H9 (cell line): ENCODE data around the gene G6PC2. TPM values are rescaled to one million over a fixed set of nuclear protein-coding genes. Genes with fewer than 3 reads are reported as not detected.
"Not testable (repeated sequence)": the region's sequence is repeated elsewhere in the genome, so short reads cannot be mapped to it uniquely, and the experiment has no call there.

Source experiments
- DNase-seq: peaks from one replicate; pipeline ENCODE4 v3.0.0-alpha.2; 2017
- H2AFZ ChIP-seq: one replicate; pipeline ENCODE4 v1.6.1; 2013; ENCODE audit warnings: mild to moderate bottlenecking, low read length, control low read depth, moderate library complexity
- H2AK5ac ChIP-seq: 2 replicates; pipeline ENCODE4 v1.6.1; 2013; ENCODE audit warnings: low read length, control low read depth, mixed read lengths; ENCODE audit not compliant: insufficient read length
- H2BK120ac ChIP-seq: one replicate; pipeline ENCODE4 v1.6.1; 2013; ENCODE audit warnings: low read depth, mild to moderate bottlenecking, low read length, control low read depth, inconsistent platforms; ENCODE audit not compliant: poor library complexity, severe bottlenecking
- H2BK12ac ChIP-seq: 2 replicates; pipeline ENCODE4 v1.6.1; 2013; ENCODE audit warnings: low read length, control low read depth, mixed read lengths, low read depth; ENCODE audit not compliant: insufficient read length
- H2BK15ac ChIP-seq: 2 replicates; pipeline ENCODE4 v1.6.1; 2013; ENCODE audit warnings: low read depth, low read length, control low read depth
- H2BK20ac ChIP-seq: one replicate; pipeline ENCODE4 v1.6.1; 2013; ENCODE audit warnings: low read depth, mild to moderate bottlenecking, low read length, control low read depth, inconsistent platforms; ENCODE audit not compliant: poor library complexity, severe bottlenecking
- H2BK5ac ChIP-seq: 2 replicates; pipeline ENCODE4 v1.6.1; 2013; ENCODE audit warnings: low read length, control low read depth, mixed read lengths; ENCODE audit not compliant: insufficient read length
- H3K14ac ChIP-seq: 2 replicates; pipeline ENCODE4 v1.6.1; 2013; ENCODE audit warnings: low read length, control low read depth; ENCODE audit not compliant: insufficient read depth
- H3K18ac ChIP-seq: 2 replicates; pipeline ENCODE4 v1.6.1; 2013; ENCODE audit warnings: low read depth, mild to moderate bottlenecking, mixed read lengths, low read length, control low read depth; ENCODE audit not compliant: insufficient read length
- H3K23ac ChIP-seq: 2 replicates; pipeline ENCODE4 v1.6.1; 2013; ENCODE audit warnings: low read length, control low read depth, mixed read lengths, low read depth; ENCODE audit not compliant: insufficient read length
- H3K23me2 ChIP-seq: 2 replicates; pipeline ENCODE4 v1.6.1; 2013; ENCODE audit warnings: low read depth, mild to moderate bottlenecking, mixed read lengths, low read length, control low read depth; ENCODE audit not compliant: insufficient read length, poor library complexity, severe bottlenecking
- H3K27ac ChIP-seq: 2 replicates; pipeline ENCODE4 v1.5.1; 2013; ENCODE audit warnings: low read length, control low read depth, mixed read lengths, low read depth; ENCODE audit not compliant: insufficient read length
- H3K27me3 ChIP-seq: 2 replicates; pipeline ENCODE4 v1.6.1; 2013; ENCODE audit warnings: low read length, control low read depth, inconsistent platforms; ENCODE audit not compliant: insufficient read depth
- H3K4ac ChIP-seq: 2 replicates; pipeline ENCODE4 v1.6.1; 2013; ENCODE audit warnings: low read depth, mild to moderate bottlenecking, control low read depth, inconsistent platforms, low read length, moderate library complexity
- H3K4me1 ChIP-seq: 2 replicates; pipeline ENCODE4 v1.6.1; 2013; ENCODE audit warnings: low read length, control low read depth, inconsistent platforms; ENCODE audit not compliant: insufficient read depth
- H3K4me2 ChIP-seq: 2 replicates; pipeline ENCODE4 v1.6.1; 2013; ENCODE audit warnings: low read length, control low read depth, mixed read lengths; ENCODE audit not compliant: insufficient read length, insufficient read depth
- H3K56ac ChIP-seq: 2 replicates; pipeline ENCODE4 v1.6.1; 2013; ENCODE audit warnings: low read depth, mild to moderate bottlenecking, mixed read lengths, low read length, control low read depth; ENCODE audit not compliant: insufficient read length
- H3K79me1 ChIP-seq: 2 replicates; pipeline ENCODE4 v1.6.1; 2013; ENCODE audit warnings: low read depth, mild to moderate bottlenecking, moderate library complexity, low read length, control low read depth, inconsistent platforms; ENCODE audit not compliant: insufficient read depth, poor library complexity, severe bottlenecking
- H3K79me2 ChIP-seq: 2 replicates; pipeline ENCODE4 v1.6.1; 2013; ENCODE audit warnings: low read length, control low read depth, inconsistent platforms; ENCODE audit not compliant: insufficient read depth
- H3K9ac ChIP-seq: 2 replicates; pipeline ENCODE4 v1.6.1; 2013; ENCODE audit warnings: low read length, control low read depth, mixed read lengths; ENCODE audit not compliant: insufficient read length; ENCODE audit errors: extremely low read depth
- H3K9me3 ChIP-seq: one replicate; pipeline ENCODE4 v1.6.1; 2013; ENCODE audit warnings: low read depth, low read length, inconsistent platforms; ENCODE audit not compliant: control insufficient read depth
- H3T11ph ChIP-seq: one replicate; pipeline ENCODE4 v1.6.1; 2013; ENCODE audit warnings: mild to moderate bottlenecking, low read length, control low read depth, inconsistent platforms
- H4K20me1 ChIP-seq: one replicate; pipeline ENCODE4 v1.6.1; 2013; ENCODE audit not compliant: control insufficient read depth, insufficient read length, insufficient read depth
- H4K5ac ChIP-seq: 2 replicates; pipeline ENCODE4 v1.6.1; 2013; ENCODE audit warnings: low read depth, mild to moderate bottlenecking, mixed read lengths, low read length, control low read depth; ENCODE audit not compliant: insufficient read length
- H4K8ac ChIP-seq: replicated peaks from 2 replicates; pipeline ENCODE4 v1.6.1; 2013; ENCODE audit warnings: low read length, control low read depth, mixed read lengths, low read depth; ENCODE audit not compliant: insufficient read length
- H4K91ac ChIP-seq: 2 replicates; pipeline ENCODE4 v1.6.1; 2013; ENCODE audit warnings: low read depth, mild to moderate bottlenecking, moderate library complexity, mixed read lengths, low read length, control low read depth; ENCODE audit not compliant: insufficient read length
- H3K27ac Mint-ChIP-seq, 3 experiments: 2 replicates in 2 of 3; 3 replicates in 1 of 3; pipeline ENCODE4 v1.8.0; 2020 to 2021; ENCODE audit warnings: mixed read lengths in 3 of 3, mild to moderate bottlenecking in 1 of 3, moderate library complexity in 1 of 3
- H3K27me3 Mint-ChIP-seq: 2 replicates; pipeline ENCODE4 v1.8.0; 2021; ENCODE audit warnings: low read depth, mild to moderate bottlenecking, moderate library complexity, mixed read lengths
- H3K36me3 Mint-ChIP-seq, 3 experiments: 2 replicates in 2 of 3; 3 replicates in 1 of 3; pipeline ENCODE4 v1.8.0; 2020 to 2021; ENCODE audit warnings: low read depth in 3 of 3, mixed read lengths in 3 of 3; ENCODE audit not compliant: insufficient read depth in 1 of 3
- H3K4me1 Mint-ChIP-seq, 2 experiments: 2 replicates each; pipeline ENCODE4 v1.8.0; 2020; ENCODE audit warnings: mixed read lengths in 2 of 2
- H3K4me3 Mint-ChIP-seq, 2 experiments: 2 replicates in 1 of 2; 3 replicates in 1 of 2; pipeline ENCODE4 v1.8.0; 2020 to 2021; ENCODE audit warnings: mild to moderate bottlenecking in 2 of 2, mixed read lengths in 2 of 2, moderate library complexity in 1 of 2
- H3K9me3 Mint-ChIP-seq, 2 experiments: 2 replicates in 1 of 2; 3 replicates in 1 of 2; pipeline ENCODE4 v1.8.0; 2020; ENCODE audit warnings: mild to moderate bottlenecking in 2 of 2, mixed read lengths in 2 of 2, moderate library complexity in 1 of 2
- WGBS: extraction: QIAGEN DNeasy Blood & Tissue Kit; methylation state at CpG from one replicate; pipeline ENCODE4 v1.1.7; 2013; ENCODE audit warnings: missing lambda C conversion rate, low lambda C conversion rate, mixed read lengths; ENCODE audit not compliant: insufficient read length; ENCODE audit errors: extremely low coverage; 5-methylcytosine and 5-hydroxymethylcytosine counted together
- total RNA-seq: library from RNA; stranded (reverse); gene quantifications from 2 replicates; pipeline ENCODE4 v1.2.1, GENCODE V29; 2021
- TF ChIP-seq, protein P1 (sequence below): fragments of 200-600 bp; sonication (generic); conservative IDR thresholded peaks from 3 replicates; pipeline ENCODE4 v1.8.0; 2021; ENCODE audit warnings: antibody characterized with exemption, mild to moderate bottlenecking

G6PC2 gene
- total RNA-seq, 1 experiment from 2014 or later = not detected

DNA sequence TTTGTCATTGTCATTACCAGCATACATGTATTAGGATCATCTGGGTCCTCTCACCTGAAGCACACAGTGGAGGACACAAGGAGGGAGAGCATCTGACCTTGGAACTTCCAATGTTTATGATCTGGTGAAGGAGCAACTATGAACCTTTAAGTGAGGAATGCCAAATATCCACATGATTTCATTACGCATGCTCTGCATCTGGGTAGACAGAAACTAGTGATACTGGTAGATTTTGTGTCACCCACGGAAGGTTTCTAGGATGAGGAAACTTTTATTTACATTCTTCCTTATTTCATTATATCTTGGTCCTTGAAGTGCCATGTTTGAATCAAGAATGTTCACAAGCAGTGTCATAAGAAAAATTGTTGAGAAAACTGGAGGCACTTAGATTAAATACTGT, 42.9 kb upstream of the G6PC2 start:
- no peak overlapping the region for H3K23ac ChIP-seq
- H2BK12ac ChIP-seq = no peak overlapping the region
- H2BK20ac ChIP-seq = no peak overlapping the region
- no CpG with 5 or more reads among the region's 2 CpGs for WGBS
- no peak overlapping the region for H2AK5ac ChIP-seq
- no peak overlapping the region for H2BK120ac ChIP-seq
- H3K79me1 ChIP-seq = no peaks in the 10 kb centered on the region
- no peak overlapping the region for H4K5ac ChIP-seq
- Mint-ChIP-seq H3K9me3 (no peaks in the 10 kb centered on the region), H3K27ac (no peak overlapping the region), H3K27me3 (no peaks in the 10 kb centered on the region), H3K36me3 (peaks cover 2 to 7% (median 5%) of the 10 kb centered on the region in 3 experiments; a peak in 5 of 7 replicates), H3K4me1 (peaks cover 10 to 11% of the 10 kb centered on the region in 2 experiments; a peak in 2 of 4 replicates), H3K4me3 (no peak overlapping the region)
- no peak overlapping the region for H2AFZ ChIP-seq
- H3K27me3 ChIP-seq = no peaks in the 10 kb centered on the region
- H3K27ac ChIP-seq = no peak overlapping the region
- H3K9ac ChIP-seq = no peak overlapping the region
- no peaks in the 10 kb centered on the region for H3K9me3 ChIP-seq
- H2BK15ac ChIP-seq = no peak overlapping the region
- TF ChIP-seq, protein P1, sequence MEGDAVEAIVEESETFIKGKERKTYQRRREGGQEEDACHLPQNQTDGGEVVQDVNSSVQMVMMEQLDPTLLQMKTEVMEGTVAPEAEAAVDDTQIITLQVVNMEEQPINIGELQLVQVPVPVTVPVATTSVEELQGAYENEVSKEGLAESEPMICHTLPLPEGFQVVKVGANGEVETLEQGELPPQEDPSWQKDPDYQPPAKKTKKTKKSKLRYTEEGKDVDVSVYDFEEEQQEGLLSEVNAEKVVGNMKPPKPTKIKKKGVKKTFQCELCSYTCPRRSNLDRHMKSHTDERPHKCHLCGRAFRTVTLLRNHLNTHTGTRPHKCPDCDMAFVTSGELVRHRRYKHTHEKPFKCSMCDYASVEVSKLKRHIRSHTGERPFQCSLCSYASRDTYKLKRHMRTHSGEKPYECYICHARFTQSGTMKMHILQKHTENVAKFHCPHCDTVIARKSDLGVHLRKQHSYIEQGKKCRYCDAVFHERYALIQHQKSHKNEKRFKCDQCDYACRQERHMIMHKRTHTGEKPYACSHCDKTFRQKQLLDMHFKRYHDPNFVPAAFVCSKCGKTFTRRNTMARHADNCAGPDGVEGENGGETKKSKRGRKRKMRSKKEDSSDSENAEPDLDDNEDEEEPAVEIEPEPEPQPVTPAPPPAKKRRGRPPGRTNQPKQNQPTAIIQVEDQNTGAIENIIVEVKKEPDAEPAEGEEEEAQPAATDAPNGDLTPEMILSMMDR = no peak
- H3K4me2 ChIP-seq = no peak overlapping the region
- H3K4ac ChIP-seq = no peak overlapping the region
- H2BK5ac ChIP-seq = no peak overlapping the region
- H3K56ac ChIP-seq = no peak overlapping the region
- no peaks in the 10 kb centered on the region for H3K23me2 ChIP-seq
- no peak overlapping the region for H3K14ac ChIP-seq
- H4K91ac ChIP-seq = no peak overlapping the region
- H4K8ac ChIP-seq = no peak overlapping the region
- no peaks in the 10 kb centered on the region for H3K79me2 ChIP-seq
- H3K4me1 ChIP-seq = no peaks in the 10 kb centered on the region
- DNase-seq = no peak
- H3T11ph ChIP-seq = no peak overlapping the region
- no peaks in the 10 kb centered on the region for H4K20me1 ChIP-seq
- no peak overlapping the region for H3K18ac ChIP-seq

DNA sequence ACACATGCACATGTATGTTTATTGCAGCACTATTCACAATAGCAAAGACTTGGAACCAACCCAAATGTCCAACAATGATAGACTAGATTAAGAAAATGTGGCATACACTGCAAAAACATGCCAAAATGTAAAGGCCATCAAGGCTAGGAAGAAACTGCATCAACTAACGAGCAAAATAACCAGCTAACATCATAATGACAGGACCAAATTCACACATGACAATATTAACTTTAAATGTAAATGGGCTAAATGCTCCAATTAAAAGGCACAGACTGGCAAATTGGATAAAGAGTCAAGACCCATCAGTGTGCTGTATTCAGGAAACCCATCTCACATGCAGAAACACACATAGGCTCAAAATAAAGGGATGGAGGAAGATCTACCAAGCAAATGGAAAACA, 33.9 kb upstream of the G6PC2 start:
- H4K5ac ChIP-seq, H3K9me3 ChIP-seq, H4K91ac ChIP-seq, H3K56ac ChIP-seq, H2BK20ac ChIP-seq, H3T11ph ChIP-seq, H4K8ac ChIP-seq, H2AFZ ChIP-seq, H2AK5ac ChIP-seq, H3K27me3 Mint-ChIP-seq, H3K79me1 ChIP-seq, H3K4me1 ChIP-seq, H3K14ac ChIP-seq, H3K27me3 ChIP-seq, H4K20me1 ChIP-seq, H2BK12ac ChIP-seq, H3K18ac ChIP-seq, H3K23ac ChIP-seq, H2BK15ac ChIP-seq, H3K4me3 Mint-ChIP-seq, H3K4me1 Mint-ChIP-seq, H2BK120ac ChIP-seq, H3K4me2 ChIP-seq, H3K79me2 ChIP-seq, H2BK5ac ChIP-seq, H3K4ac ChIP-seq, H3K23me2 ChIP-seq, H3K27ac Mint-ChIP-seq, H3K27ac ChIP-seq, H3K9ac ChIP-seq, DNase-seq: not testable (repeated sequence)
- WGBS = no CpG with 5 or more reads among the region's 1 CpG
- peaks cover 14 to 16% of the 10 kb centered on the region in 2 experiments; a peak in 4 of 5 replicates for H3K9me3 Mint-ChIP-seq
- peaks cover 43 to 51% (median 50%) of the 10 kb centered on the region in 3 experiments for H3K36me3 Mint-ChIP-seq
